DOHH2 (cell line): Measurements from ENCODE around the gene ZFY.

Source experiments
- H3F3A ChIP-seq: fragments of 200-600 bp; sonication (generic), shearing (Covaris generic); 2 replicates; pipeline ENCODE4 v1.6.0; 2016; ENCODE audit warnings: antibody characterized with exemption, mild to moderate bottlenecking; ENCODE audit not compliant: control insufficient read depth, insufficient read depth
- H3K27ac ChIP-seq: fragments of 200-600 bp; sonication (generic); 2 replicates; pipeline ENCODE4 v1.5.1; 2014; ENCODE audit warnings: low read depth, mild to moderate bottlenecking, low read length, moderate library complexity
- H3K27me3 ChIP-seq: fragments of 200-600 bp; sonication (generic); 2 replicates; pipeline ENCODE4 v1.6.1; 2014; ENCODE audit warnings: mild to moderate bottlenecking, low read length, mixed read lengths; ENCODE audit not compliant: control insufficient read depth
- H3K36me3 ChIP-seq: fragments of 200-600 bp; sonication (generic); 2 replicates; pipeline ENCODE4 v1.6.1; 2014; ENCODE audit warnings: mild to moderate bottlenecking, low read length, moderate library complexity, mixed read lengths; ENCODE audit not compliant: control insufficient read depth
- H3K4me1 ChIP-seq: fragments of 200-600 bp; sonication (generic); 2 replicates; pipeline ENCODE4 v1.6.1; 2014; ENCODE audit warnings: mild to moderate bottlenecking, low read length, mixed read lengths; ENCODE audit not compliant: control insufficient read depth
- H3K4me2 ChIP-seq: fragments of 200-600 bp; sonication (generic); 2 replicates; pipeline ENCODE4 v1.6.0; 2014; ENCODE audit warnings: mild to moderate bottlenecking, low read length, moderate library complexity
- H3K4me3 ChIP-seq: fragments of 200-600 bp; sonication (generic); 2 replicates; pipeline ENCODE4 v1.5.1; 2014; ENCODE audit warnings: mild to moderate bottlenecking, low read length, mixed read lengths
- H3K79me2 ChIP-seq: fragments of 200-600 bp; sonication (generic); 2 replicates; pipeline ENCODE4 v1.6.1; 2014; ENCODE audit warnings: mild to moderate bottlenecking, low read length, mixed read lengths; ENCODE audit not compliant: control insufficient read depth
- H3K9me2 ChIP-seq: fragments of 200-600 bp; sonication (generic); replicated peaks from 2 replicates; pipeline ENCODE4 v1.6.1; 2014; ENCODE audit warnings: mild to moderate bottlenecking, low read length, mixed read lengths; ENCODE audit not compliant: control insufficient read depth
- H3K9me3 ChIP-seq: fragments of 200-600 bp; sonication (generic); 2 replicates; pipeline ENCODE4 v1.6.1; 2014; ENCODE audit warnings: antibody characterized with exemption, low read length, mixed read lengths; ENCODE audit not compliant: control insufficient read depth, insufficient read depth
- H4K20me1 ChIP-seq: fragments of 200-600 bp; sonication (generic); 2 replicates; pipeline ENCODE4 v1.6.0; 2014; ENCODE audit warnings: low read depth, mild to moderate bottlenecking, antibody characterized with exemption, low read length, moderate library complexity; ENCODE audit not compliant: control insufficient read depth, insufficient read depth
- EZH2phosphoT487 ChIP-seq: fragments of 200-600 bp; sonication (generic); IDR thresholded peaks from 2 replicates; pipeline ENCODE4 v1.6.1; 2017; ENCODE audit warnings: borderline replicate concordance, mild to moderate bottlenecking, antibody characterized with exemption, low read length, moderate library complexity, mixed read lengths
- TF ChIP-seq, protein P1 (sequence below): fragments of 200-600 bp; sonication (generic); IDR thresholded peaks from one replicate; pipeline ENCODE4 v1.5.1; 2014; ENCODE audit warnings: antibody characterized with exemption, mild to moderate bottlenecking, low read depth, low read length; ENCODE audit not compliant: poor library complexity, severe bottlenecking

ZFY gene

DNA sequence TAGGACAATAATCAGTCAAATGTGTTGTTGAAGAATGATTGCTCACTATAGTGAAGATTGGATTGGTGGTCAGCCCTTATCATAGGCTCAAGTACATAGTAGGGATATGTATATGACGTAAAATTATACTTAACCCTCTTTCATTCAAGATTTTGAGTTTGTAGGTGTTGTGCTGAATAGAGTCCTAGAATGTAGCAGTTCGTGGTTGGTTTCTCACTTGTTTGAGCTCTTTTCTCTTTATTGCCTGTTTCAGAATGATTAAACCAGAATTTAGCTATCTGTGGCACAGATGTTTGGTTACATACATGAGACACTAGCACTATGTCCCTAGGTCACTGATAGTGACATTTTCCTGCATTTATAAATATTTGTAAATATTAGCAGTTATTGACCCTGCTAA, 15.5 kb downstream of the ZFY start:
- Histone ChIP-seq H3K4me3 (peak overlapping the region; percentile 43; the same call in 1 of the 2 replicates), H3K27ac (peak overlapping the region; percentile 59; the same call in 1 of the 2 replicates), H3K4me1 (peaks cover 81% of the 10 kb centered on the region), H3K9me3 (no peaks in the 10 kb centered on the region), H3F3A (no peaks in the 10 kb centered on the region), H3K79me2 (peaks cover 85% of the 10 kb centered on the region), H4K20me1 (no peaks in the 10 kb centered on the region), H3K9me2 (no peaks in the 10 kb centered on the region), H3K4me2 (peak overlapping the region; percentile 72), H3K27me3 (no peaks in the 10 kb centered on the region), H3K36me3 (peaks cover 7% of the 10 kb centered on the region)
- TF ChIP-seq, protein P1, sequence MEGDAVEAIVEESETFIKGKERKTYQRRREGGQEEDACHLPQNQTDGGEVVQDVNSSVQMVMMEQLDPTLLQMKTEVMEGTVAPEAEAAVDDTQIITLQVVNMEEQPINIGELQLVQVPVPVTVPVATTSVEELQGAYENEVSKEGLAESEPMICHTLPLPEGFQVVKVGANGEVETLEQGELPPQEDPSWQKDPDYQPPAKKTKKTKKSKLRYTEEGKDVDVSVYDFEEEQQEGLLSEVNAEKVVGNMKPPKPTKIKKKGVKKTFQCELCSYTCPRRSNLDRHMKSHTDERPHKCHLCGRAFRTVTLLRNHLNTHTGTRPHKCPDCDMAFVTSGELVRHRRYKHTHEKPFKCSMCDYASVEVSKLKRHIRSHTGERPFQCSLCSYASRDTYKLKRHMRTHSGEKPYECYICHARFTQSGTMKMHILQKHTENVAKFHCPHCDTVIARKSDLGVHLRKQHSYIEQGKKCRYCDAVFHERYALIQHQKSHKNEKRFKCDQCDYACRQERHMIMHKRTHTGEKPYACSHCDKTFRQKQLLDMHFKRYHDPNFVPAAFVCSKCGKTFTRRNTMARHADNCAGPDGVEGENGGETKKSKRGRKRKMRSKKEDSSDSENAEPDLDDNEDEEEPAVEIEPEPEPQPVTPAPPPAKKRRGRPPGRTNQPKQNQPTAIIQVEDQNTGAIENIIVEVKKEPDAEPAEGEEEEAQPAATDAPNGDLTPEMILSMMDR, result no peak

GRCh38 chrY:2952912-2953311, 17.7 kb downstream of the ZFY start:
- Histone ChIP-seq H3K4me1 (peaks cover 61% of the 10 kb centered on the region), H3K36me3 (peaks cover 14% of the 10 kb centered on the region), H4K20me1 (no peaks in the 10 kb centered on the region), H3K4me3 (no peak overlapping the region), H3K27ac (no peak overlapping the region), H3K27me3 (no peaks in the 10 kb centered on the region), H3K9me2 (no peaks in the 10 kb centered on the region), H3F3A (no peaks in the 10 kb centered on the region), H3K9me3 (no peaks in the 10 kb centered on the region), H3K79me2 (peaks cover 69% of the 10 kb centered on the region), H3K4me2 (no peak overlapping the region)
- TF ChIP-seq, protein P1, result no peak
- no peak for TF ChIP-seq EZH2phosphoT487

GRCh38 chrY:2954735-2955134, 19.6 kb downstream of the ZFY start:
- Histone ChIP-seq H3K36me3 (peaks cover 19% of the 10 kb centered on the region), H3K9me3 (no peaks in the 10 kb centered on the region), H4K20me1 (no peaks in the 10 kb centered on the region), H3K9me2 (no peaks in the 10 kb centered on the region), H3K4me2 (no peak overlapping the region), H3F3A (no peaks in the 10 kb centered on the region), H3K4me3 (no peak overlapping the region), H3K79me2 (peaks cover 51% of the 10 kb centered on the region), H3K4me1 (peaks cover 42% of the 10 kb centered on the region), H3K27me3 (no peaks in the 10 kb centered on the region), H3K27ac (no peak overlapping the region)
- TF ChIP-seq, protein P1, result no peak
- TF ChIP-seq EZH2phosphoT487, result no peak

DNA sequence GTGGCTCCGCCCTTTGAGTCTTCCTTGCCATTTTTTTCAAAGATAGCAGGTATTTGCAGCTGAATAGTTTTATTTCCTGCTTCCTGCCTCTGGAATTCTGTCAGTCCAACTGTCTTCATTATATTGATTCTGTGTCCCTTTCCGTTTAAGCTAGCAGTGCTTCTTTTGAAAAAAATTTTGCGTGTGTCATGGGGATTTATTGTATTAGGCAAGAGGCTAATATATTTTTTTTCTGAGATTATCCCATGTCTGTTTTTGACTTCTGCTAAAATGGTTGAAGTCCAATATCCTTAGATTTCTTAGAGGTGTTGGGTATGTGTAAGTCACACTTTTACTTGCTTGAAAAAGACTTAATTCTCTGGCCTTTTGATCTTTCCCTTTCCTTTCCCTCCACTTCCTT, 20.4 kb downstream of the ZFY start:
- no peaks in the 10 kb centered on the region for H3K9me3 ChIP-seq
- peaks cover 43% of the 10 kb centered on the region for H3K79me2 ChIP-seq
- TF ChIP-seq EZH2phosphoT487, result no peak
- TF ChIP-seq, protein P1, result no peak

More for the DNA sequence above, 20.4 kb downstream of the ZFY start:
- no peaks in the 10 kb centered on the region for H3F3A ChIP-seq
- H3K27ac ChIP-seq, result no peak overlapping the region
- no peaks in the 10 kb centered on the region for H3K27me3 ChIP-seq
- H3K4me3 ChIP-seq, result no peak overlapping the region
- no peaks in the 10 kb centered on the region for H4K20me1 ChIP-seq
- no peak overlapping the region for H3K4me2 ChIP-seq
- no peaks in the 10 kb centered on the region for H3K9me2 ChIP-seq
- H3K36me3 ChIP-seq, result peaks cover 19% of the 10 kb centered on the region
- peaks cover 34% of the 10 kb centered on the region for H3K4me1 ChIP-seq
